Cerebellar nuclear complex (tissue), 1 donor: ENCODE data around the gene PIP4K2A.
"Not testable (repeated sequence)": the region's sequence is repeated elsewhere in the genome, so short reads cannot be mapped to it uniquely, and the experiment has no call there.

Source experiments
- DNase-seq, 2 experiments: peaks; one replicate each; lab custom pipeline; 2025; lab: John Stamatoyannopoulos, UW

The PIP4K2A gene

DNA sequence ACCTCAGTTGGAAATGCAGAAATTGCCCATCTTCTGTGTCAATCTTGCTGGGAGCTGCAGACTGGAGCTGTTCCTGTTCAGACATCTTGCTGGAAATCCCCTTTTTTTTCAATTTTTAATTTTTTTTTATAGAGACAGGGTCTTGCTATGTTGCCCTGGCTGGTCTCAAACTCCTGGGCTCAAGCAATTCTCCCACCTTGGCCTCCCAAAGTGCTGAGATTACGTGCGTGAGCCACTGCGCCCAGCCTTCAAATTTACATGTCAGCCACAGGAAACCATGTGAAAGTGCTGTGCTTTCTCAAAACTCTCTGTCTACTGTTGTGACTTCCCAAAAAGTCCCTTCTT is 200.0 kb downstream of the PIP4K2A start:
- DNase-seq: not testable (repeated sequence)

DNA sequence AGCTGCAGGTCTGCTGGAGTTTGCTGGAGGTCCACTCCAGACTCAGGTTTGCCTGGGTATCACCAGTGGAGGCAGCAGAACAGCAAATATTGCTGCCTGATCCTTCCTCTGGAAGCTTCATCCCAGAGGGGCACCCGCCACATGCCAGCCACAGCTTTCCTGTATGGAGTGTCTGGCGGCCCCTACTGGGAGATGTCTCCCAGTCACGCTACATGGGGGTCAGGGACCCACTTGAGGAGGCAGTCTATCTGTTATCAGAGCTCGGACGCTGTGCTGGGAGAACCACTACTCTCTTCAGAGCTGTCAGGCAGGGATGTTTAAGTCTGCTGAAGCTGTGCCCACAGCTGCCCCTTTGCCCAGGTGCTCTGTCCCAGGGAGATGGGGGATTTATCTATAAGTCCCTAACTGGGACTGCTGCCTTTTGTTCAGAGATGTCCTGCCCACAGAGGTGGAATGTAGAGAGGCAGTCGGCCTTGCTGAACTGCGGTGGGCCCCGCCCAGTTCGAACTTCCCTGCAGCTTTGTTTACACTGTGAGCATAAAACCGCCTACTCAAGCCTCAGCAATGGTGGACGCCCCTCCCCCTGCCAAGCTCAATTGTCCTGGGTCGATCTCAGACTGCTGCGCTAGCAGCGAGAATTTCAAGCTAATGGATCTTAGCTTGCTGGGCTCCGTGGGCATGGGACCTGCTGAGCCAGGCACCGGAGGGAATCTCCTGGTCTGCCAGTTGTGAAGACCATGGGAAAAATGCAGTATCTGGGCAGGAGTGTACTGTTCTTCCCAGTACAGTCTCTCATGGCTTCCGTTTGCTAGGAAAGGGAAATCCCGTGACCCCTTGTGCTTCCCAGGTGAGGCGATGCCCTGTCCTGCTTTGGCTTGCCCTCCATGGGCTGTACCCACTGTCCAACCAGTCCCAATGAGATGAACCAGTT is 200.6 kb downstream of the PIP4K2A start:
- not testable (repeated sequence) for DNase-seq

DNA sequence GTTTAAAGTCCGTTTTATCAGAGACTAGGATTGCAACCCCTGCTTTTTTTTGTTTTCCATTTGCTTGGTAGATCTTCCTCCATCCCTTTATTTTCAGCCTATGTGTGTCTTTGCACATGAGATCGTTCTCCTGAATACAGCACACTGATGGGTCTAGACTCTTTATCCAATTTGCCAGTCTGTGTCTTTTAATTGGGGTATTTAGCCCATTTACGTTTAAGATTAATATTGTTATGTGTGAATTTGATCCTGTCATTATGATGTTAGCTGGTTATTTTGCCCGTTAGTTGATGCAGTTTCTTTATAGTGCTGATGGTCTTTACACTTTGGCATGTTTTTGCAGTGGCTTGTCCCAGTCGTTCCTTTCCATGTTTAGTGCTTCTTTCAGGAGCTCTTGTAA is 202.4 kb downstream of the PIP4K2A start:
- DNase-seq: not testable (repeated sequence)

DNA sequence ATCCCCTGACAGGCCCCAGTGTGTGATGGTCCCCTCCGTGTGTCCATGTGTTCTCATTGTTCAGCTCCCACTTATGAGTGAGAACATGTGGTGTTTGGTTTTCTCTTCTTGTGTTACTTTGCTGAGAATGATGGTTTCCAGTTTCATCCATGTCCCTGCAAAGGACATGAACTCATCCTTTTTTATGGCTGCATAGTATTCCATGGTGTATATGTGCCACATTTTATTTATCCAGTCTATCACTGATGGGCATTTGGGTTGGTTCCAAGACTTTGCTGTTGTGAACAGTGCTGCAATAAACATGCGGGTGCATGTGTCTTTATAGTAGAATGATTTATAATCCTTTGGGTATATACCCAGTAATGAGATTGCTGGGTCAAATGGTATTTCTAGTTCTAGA is 206.2 kb downstream of the PIP4K2A start:
- not testable (repeated sequence) for DNase-seq

DNA sequence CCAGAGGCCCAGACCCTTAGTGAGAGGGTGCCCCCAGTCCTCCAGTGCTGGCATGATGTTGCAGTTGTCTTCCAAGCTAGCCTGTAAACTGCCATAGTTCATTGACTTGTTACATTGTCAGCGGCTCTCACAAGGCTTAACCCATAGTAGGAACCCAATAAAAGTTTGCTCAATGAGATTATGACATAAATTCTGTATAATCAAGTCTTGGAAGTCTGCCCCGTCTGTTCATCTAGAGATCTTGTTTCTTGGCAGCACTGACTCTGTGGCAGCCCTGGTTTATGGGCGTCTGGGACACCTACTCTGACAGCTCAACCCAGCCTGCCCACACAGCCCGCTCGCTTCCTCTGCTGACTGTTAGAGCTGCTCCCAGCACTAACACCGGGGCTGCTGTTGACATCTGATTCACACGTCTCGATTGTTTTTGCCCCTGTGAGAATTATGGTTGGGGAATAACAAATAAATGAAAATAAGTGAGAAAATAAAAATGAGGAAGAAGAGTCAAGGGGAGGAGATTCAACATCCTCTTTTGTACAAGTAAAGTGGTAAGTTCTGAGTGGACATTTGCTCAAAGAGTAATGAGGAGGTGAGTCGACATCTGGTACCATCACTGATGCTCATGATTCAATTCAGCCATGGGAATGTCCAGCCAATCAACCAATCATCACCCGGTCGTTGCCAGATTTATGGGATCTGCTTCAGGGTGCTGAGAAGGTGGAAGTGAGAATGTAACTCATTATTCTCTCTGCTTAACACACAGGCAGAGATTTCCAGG is 208.3 kb downstream of the PIP4K2A start:
- DNase-seq: no peak

DNA sequence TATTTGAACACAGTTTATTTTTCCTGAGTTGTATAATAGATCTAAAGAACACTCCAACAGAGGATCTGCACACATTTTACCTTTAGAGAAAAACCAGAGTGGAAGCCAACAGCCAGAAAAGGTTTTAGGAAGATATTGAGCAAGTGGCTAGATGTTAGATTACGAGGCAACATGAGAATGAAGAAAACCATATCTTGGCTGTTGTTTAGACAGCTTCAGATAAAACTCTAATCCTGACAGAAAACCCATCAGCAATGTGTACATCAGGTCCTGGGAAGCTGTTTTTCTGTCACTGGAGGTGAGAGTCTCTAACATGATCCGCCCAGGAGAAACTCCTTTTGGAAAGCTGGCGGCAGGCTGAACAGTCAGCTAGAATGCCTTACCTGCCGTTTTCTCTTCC is 209.6 kb downstream of the PIP4K2A start:
- no peak for DNase-seq

DNA sequence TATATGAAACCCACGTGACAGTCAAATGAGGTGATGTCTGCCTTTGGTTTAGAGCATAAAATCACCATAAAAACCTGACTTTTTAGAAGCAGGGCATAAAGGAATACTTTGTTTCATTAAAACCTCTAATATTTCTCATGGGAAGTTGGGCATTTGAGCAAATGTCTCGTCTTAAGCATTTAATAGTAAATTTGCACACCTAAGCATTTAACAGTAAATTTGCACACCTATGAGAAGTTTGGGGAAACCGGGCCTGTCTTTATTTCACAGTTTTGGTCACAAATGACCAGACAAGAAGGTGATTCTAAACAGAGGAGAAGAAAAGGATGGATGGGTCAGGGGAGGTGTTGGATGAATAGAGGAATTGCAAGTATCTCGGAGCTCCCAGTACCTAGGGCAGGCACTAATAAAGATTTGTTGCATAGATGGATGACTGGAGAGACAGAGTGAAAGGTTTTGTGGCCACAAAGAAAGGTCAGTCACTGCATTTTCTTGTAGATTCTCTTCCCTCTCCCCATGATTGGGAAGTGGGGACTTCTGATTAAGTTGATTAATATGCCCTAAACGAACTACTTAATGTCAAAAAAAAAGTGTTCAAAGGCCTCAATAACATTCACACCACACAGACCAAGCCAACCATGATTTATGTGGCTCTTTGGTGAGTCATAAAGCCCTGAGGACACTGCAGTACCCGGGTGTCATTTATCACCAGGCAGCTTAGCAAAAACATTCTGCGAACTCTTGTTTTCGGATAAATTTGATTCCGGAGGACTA is 210.9 kb downstream of the PIP4K2A start:
- DNase-seq: no peak

DNA sequence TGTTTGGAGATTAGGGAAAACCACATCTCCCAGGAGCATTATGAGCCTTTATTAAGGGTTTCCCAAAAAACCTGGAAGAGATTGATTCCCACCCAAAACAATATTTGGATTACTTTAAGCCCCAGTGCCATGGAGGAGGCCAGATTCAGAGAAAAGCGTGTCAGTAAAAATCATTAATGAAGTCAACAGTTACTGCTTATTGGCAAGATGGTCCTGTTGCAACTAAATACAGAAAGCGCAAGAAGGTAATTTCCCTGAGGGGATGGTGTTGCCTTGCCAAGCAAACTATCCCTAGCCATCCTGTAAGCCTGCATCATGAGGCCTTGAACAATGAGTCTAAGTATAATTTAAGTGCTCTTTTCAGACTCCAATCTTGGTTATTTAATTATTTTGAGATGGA is 212.5 kb downstream of the PIP4K2A start:
- DNase-seq: no peak

DNA sequence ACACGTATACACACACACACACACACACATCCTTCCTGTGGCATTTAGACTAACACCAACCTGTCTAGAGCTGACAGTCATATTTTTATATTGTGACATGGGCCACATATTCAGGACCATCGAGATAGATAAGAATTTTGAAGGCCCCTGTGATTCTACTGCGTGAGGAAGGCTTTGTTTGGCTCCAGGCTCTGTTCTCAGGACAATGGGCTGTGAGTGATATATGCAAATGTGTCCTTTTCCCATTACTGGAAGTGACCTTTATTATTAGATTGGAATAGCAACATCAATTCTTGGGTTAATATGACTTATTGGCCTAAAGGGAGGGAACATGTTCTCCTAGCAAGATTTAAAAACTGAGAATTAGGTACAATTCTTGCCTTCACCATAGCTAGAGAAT is 213.0 kb downstream of the PIP4K2A start:
- no peak for DNase-seq

DNA sequence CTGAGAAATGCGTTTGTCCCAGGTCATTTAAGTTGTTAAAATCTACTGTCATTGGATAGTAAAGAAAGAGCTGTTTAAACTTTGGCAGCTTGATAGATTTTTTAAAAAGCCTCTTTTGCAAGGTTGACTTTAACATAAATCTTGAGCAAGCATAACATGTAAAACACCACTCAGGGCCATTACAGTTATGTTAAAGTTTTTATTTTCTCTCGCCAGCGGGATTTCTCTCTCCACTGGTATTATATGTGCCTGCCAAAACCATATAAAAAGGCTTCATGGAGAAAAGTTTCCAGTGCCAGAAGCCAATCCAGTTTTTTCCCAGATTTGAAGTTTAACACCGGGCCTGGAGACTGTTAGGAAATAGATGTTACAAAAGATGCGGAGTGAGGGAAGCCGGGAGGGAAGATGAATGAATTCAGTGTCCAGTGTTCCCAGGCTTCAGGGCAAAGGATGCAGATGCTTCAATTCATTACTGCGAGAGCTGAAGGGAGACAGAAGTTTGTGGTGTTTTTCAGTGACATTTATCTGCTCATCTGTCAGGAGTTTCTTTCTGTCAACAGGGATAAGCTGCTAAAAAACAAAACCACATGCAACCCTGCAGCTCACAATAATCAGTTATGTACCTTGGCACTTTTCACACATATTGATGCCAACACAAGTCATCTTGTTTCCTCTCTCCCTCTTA is 213.6 kb downstream of the PIP4K2A start:
- no peak for DNase-seq

DNA sequence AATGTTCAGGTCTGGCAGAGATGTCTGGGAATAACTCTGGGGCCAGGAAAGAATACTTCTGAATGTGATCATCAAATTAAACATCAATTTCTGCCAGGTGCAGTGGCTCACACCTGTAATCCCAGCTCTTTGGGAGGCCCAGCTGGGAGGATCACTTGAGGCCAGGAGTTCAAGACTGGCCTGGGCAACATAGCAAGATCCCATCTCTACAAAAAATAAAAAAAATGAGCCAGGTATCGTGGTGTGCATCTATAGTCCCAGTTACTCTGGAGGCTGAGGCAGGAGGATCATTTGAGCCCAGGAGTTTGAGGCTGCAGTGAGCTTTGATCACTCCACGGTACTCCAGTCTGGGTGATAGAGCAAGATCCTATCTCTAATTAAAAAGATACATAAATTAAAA is 214.4 kb downstream of the PIP4K2A start:
- DNase-seq: not testable (repeated sequence)

DNA sequence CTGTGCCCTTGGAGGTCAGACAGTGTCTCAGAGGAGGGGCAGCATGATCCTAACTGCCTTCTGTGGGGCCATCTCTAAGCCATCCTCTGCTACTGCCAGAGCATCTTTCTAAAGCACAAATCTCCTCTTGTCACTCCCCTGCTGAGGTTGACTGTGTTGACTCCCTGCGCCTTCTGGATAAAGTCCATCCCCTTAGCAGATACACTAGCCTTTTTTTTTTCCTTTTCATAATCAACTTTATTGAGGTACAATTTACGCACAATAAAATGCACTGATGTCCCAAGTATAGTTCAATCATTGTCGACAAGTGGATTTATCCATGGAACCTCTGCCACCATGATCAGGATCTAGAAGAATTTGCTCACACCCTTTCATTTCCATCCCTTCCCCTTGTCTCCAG is 219.0 kb downstream of the PIP4K2A start:
- DNase-seq: no peak

DNA sequence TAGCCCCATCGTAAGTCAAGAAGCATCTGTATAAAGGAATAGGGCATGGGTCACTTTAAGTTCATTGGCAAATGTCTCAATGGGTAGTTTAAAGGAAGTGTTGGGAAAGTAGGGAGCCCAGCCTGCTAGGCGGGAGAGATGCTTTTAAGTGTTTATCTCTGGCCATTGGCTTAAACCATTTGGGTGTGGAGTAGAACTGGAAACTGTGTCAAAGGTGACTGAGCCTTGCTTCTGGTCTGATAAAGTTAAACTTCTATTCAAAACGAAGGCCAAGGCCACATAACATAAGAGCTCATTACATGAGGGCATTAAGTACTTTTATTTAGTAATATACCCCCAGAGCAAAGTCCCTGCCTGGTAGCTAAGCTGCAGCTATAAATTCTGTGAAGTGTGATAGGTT is 220.4 kb downstream of the PIP4K2A start:
- no peak for DNase-seq

DNA sequence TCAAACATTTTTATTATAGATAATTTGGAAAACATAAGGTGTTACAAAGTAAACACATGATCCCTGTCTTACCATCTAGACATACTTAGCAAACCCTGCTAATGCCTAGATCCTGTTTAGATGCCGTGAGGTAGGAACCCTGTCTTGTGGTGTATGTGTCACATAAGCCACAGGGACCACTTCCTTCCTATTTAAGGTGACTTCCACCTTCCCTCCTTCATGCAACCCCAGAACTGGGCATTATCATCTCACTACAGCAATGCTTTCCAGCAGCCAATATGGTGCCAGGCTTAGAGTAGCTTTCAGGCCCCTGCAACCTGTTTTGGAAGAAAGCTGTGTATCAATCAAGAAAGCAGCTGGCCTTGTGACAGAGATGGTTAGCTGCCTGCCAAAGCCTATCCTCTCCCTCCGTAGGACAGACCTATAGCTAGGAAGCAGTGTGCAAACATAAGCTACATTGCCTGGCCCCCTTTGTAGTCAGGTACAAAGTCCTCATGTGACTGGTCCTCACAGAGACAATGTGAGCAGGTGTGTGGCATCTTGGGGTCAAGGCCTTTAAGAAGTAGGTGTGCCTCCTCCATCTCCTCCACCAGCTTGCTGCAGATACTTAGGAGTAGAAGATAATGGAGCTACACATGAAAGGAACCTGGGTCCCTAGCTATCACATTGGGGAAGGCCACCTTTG is 222.3 kb downstream of the PIP4K2A start:
- no peak for DNase-seq

DNA sequence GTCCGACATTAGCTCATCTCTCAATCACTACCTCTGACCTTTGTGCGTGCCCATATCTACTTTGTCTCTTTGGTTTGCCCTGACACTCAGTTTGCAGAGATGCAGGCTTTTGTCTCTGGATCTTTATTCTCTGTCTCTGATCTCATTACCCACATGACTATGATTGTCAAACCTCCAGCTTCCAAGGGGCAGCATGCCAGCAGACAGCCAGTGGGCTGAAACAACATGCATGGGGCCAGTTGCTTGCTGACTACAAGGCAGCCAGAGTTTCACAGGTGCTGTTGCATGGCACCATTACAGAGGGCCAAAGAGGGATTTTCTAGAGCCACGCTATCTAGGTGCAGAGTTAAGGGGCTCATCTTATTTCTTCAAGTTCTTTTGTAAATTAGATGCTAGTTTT is 222.9 kb downstream of the PIP4K2A start:
- DNase-seq: no peak

DNA sequence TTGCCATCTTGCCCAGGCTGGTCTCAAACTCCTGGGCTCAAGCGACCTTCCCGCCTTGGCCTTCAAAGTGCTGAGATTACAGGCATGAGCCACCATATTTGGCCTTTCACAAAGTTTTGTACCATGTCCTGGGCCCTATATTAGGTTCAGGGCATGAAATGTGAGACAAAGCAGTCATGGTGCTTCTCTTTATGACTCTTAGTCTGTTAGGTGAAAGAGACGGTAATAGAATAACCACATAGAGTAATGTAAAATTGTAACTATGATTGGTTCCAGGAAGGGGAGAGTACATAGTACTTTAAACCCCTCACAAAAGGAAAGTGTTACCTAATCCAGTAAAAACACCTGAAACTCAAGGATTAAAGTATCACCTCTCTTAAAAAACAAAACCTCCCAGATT is 224.4 kb downstream of the PIP4K2A start:
- DNase-seq: no peak

DNA sequence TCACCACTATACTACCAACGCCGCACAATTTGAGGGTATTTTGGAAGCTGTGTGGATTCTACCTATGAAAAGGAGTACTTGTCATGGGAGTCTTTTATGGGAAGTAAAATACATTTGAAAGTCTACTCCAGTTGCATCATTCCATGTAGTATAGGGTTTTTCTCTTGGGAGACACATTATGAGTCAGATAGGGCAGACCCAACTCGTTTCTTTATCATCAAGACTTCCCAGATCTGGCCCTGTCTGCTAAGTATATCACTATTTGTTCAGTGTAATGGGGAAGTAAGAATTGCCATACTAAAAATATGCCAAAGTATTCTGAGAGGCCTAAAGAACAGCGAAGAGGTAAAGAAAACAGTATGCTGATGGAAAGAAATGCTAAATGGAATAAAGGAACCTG is 224.9 kb downstream of the PIP4K2A start:
- DNase-seq: no peak

DNA sequence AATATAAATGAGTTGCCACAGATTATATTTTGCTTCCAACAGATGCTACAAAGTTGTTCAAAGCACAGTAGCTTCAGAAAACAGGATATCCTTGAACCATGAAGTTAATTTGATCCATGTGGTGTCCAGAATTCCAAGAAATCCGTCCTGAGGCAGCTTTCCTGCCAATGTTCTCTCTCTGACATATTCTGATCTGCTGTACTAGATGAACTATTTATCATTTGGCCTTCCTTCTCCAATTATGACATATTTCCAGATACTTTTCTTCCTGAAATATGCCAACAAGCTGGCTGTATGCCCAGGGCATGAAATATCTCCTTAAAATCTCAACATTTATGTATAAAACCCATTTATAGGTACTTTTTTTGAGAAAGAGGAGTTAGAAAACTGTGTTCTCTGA is 227.9 kb downstream of the PIP4K2A start:
- no peak for DNase-seq
